Measurements from ENCODE around the gene FARP1. TPM values are rescaled to one million over a fixed set of nuclear protein-coding genes. Genes with fewer than 3 reads are reported as not detected.

Gene FARP1
- total and polyA plus RNA-seq, 2 of the 13 experiments (the other 11 are each of a cell fraction or from before 2014, with no cell fraction given), result 70.6 to 126 TPM

DNA sequence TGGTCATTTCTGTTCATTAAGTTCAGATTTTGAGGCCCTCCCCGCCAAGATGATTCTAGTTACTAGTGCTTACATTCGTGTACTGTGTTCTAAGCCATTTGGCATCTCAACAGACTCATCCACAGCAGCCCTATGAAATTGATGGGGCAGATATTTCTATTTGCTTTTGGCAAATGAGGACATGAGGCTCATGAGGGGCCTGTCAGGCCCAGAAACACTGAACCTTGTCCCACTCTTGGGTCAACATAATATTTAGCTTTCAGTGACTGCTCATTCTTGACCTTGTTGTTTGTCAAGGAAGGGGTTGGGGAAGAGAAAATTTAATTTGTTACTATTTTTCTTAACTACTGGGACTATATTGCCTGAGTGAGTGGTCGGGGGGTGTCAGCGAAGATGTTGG lies 126.5 kb downstream of the FARP1 start (continued):
- peak; percentile 64 for TF ChIP-seq TBX2 (CRISPR knock-in tag; IDR thresholded peaks at IDR 0.05; ENCODE audit: borderline replicate concordance)
- TF ChIP-seq ASH2L (IDR thresholded peaks at IDR 0.05; ENCODE audit: insufficient read length, low read depth, low read length), result peak; percentile 27
- TF ChIP-seq SOX5 (CRISPR knock-in tag; IDR thresholded peaks at IDR 0.05; ENCODE audit: borderline replicate concordance), result peak; percentile 39; the same call in 1 of the 2 replicates
- peak; percentile 64; the same call in 1 of the 2 replicates for TF ChIP-seq ZNF652 (CRISPR knock-in tag; IDR thresholded peaks at IDR 0.05; ENCODE audit: borderline replicate concordance, low read depth)
- TF ChIP-seq RARA (CRISPR knock-in tag; IDR thresholded peaks at IDR 0.05), result peak; percentile 71
- peak; percentile 44; the same call in 1 of the 2 replicates for TF ChIP-seq ZNF503 (CRISPR knock-in tag; IDR thresholded peaks at IDR 0.05)
- no peak for TF ChIP-seq XBP1 (CRISPR knock-in tag; IDR thresholded peaks at IDR 0.05)
- TF ChIP-seq KDM2A (CRISPR knock-in tag; IDR thresholded peaks at IDR 0.05; ENCODE audit: borderline replicate concordance, low read depth), result no peak
- TF ChIP-seq LCORL (IDR thresholded peaks at IDR 0.05), result no peak
- peak; percentile 78 for TF ChIP-seq LCORL (CRISPR knock-in tag; IDR thresholded peaks at IDR 0.05)
- 0 out of 2 replicates have a peak, but pooled peaks have one; percentile 40 for TF ChIP-seq POGZ (CRISPR knock-in tag; IDR thresholded peaks at IDR 0.05)
- TF ChIP-seq HDAC2 (CRISPR knock-in tag; IDR thresholded peaks at IDR 0.05), result peak; percentile 76
- TF ChIP-seq, protein P1, sequence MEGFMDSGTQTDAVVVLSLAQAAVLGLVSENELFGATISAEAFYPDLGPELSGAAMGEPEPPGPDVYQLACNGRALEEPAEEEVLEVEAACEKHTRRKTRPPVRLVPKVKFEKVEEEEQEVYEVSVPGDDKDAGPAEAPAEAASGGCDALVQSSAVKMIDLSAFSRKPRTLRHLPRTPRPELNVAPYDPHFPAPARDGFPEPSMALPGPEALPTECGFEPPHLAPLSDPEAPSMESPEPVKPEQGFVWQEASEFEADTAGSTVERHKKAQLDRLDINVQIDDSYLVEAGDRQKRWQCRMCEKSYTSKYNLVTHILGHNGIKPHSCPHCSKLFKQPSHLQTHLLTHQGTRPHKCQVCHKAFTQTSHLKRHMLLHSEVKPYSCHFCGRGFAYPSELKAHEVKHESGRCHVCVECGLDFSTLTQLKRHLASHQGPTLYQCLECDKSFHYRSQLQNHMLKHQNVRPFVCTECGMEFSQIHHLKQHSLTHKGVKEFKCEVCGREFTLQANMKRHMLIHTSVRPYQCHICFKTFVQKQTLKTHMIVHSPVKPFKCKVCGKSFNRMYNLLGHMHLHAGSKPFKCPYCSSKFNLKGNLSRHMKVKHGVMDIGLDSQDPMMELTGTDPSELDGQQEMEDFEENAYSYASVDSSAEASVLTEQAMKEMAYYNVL (CRISPR knock-in tag; IDR thresholded peaks at IDR 0.05; ENCODE audit: borderline replicate concordance), result peak; percentile 42; the same call in 1 of the 2 replicates
- no peak for TF ChIP-seq HOXA9 (CRISPR knock-in tag; IDR thresholded peaks at IDR 0.05; ENCODE audit: borderline replicate concordance)
- TF ChIP-seq, protein P2, sequence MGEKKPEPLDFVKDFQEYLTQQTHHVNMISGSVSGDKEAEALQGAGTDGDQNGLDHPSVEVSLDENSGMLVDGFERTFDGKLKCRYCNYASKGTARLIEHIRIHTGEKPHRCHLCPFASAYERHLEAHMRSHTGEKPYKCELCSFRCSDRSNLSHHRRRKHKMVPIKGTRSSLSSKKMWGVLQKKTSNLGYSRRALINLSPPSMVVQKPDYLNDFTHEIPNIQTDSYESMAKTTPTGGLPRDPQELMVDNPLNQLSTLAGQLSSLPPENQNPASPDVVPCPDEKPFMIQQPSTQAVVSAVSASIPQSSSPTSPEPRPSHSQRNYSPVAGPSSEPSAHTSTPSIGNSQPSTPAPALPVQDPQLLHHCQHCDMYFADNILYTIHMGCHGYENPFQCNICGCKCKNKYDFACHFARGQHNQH (CRISPR knock-in tag; IDR thresholded peaks at IDR 0.05), result peak; percentile 59; the same call in 1 of the 2 replicates
- TF ChIP-seq SSRP1 (CRISPR knock-in tag; IDR thresholded peaks at IDR 0.05), result no peak
- peak in 1 of 2 experiments; percentile 87; a peak in 2 of 4 replicates for TF ChIP-seq EP300 (IDR thresholded peaks at IDR 0.05; ENCODE audit: low read depth in 2 of 2, low read length in 2 of 2)
- TF ChIP-seq EP300 (CRISPR knock-in tag; IDR thresholded peaks at IDR 0.05; ENCODE audit: borderline replicate concordance), result peak; percentile 25; the same call in 1 of the 2 replicates
- TF ChIP-seq ARNTL (CRISPR knock-in tag; IDR thresholded peaks at IDR 0.05), result 0 out of 2 replicates have a peak, but pooled peaks have one; percentile 18
- TF ChIP-seq FOSL2 (CRISPR knock-in tag; IDR thresholded peaks at IDR 0.05), result peak; percentile 56

All from HepG2 (cell line).